CD4-positive, alpha-beta T cell (primary cell): ENCODE data around the gene FGGY. TPM values are rescaled to one million over a fixed set of nuclear protein-coding genes. Genes with fewer than 3 reads are reported as not detected.

Experiments used
- ATAC-seq: fragments of 200-7000 bp; cut with Tn5 transposase; one replicate; pipeline ENCODE4 v1.10.0; 2022; ENCODE audit warnings: mild to moderate bottlenecking; ENCODE audit not compliant: poor library complexity
- CTCF ChIA-PET: fragments of 350-600 bp; sonication (Branson Sonifier 250); formaldehyde crosslinking; loops from one replicate; lab custom pipeline; 2021; ENCODE audit warnings: antibody characterized with exemption, inconsistent platforms; lab: Charles Lee
- POLR2A ChIA-PET: fragments of 350-600 bp; sonication (Branson Sonifier 250); formaldehyde crosslinking; loops from one replicate; lab custom pipeline; 2021; ENCODE audit warnings: antibody characterized with exemption, inconsistent platforms; lab: Charles Lee
- DNase-seq, 14 experiments: peaks; one replicate each; pipeline ENCODE4 v3.0.0-alpha.2; 2013 to 2020; ENCODE audit warnings: mixed read lengths in 2 of 14
- H3K27ac ChIP-seq, 2 donors: one replicate each; pipeline versions ENCODE4 v1.5.1 to v1.7.0; 2013; ENCODE audit warnings: low read length in 2 of 2, low read depth in 1 of 2, mild to moderate bottlenecking in 1 of 2
- H3K27me3 ChIP-seq, 2 experiments: 1 replicate in 1 of 2; 2 replicates in 1 of 2; pipeline versions ENCODE4 v1.6.1 to v1.7.0; 2013; ENCODE audit warnings: low read length in 2 of 2, control low read depth in 1 of 2, mild to moderate bottlenecking in 1 of 2, moderate library complexity in 1 of 2; ENCODE audit not compliant: insufficient read depth in 2 of 2, control insufficient read depth in 1 of 2
- H3K36me3 ChIP-seq: one replicate; pipeline ENCODE4 v1.6.1; 2013; ENCODE audit warnings: low read length, control low read depth; ENCODE audit not compliant: insufficient read depth
- H3K4me1 ChIP-seq: one replicate; pipeline ENCODE4 v1.6.1; 2013; ENCODE audit warnings: low read length, control low read depth; ENCODE audit not compliant: insufficient read depth
- H3K4me3 ChIP-seq: one replicate; pipeline ENCODE4 v1.5.1; 2013; ENCODE audit warnings: mild to moderate bottlenecking, low read length, moderate library complexity
- H3K9me3 ChIP-seq, 2 experiments: 1 replicate in 1 of 2; 2 replicates in 1 of 2; pipeline versions ENCODE4 v1.6.1 to v1.7.0; 2013; ENCODE audit warnings: low read length in 2 of 2, mild to moderate bottlenecking in 2 of 2, control low read depth in 1 of 2, moderate library complexity in 1 of 2; ENCODE audit not compliant: control insufficient read depth in 1 of 2, insufficient read depth in 1 of 2
- H3K27ac Mint-ChIP-seq: one replicate; pipeline ENCODE4 v1.8.0; 2020; ENCODE audit warnings: mixed read lengths
- H3K27me3 Mint-ChIP-seq: one replicate; pipeline ENCODE4 v1.8.0; 2021; ENCODE audit warnings: mixed read lengths
- H3K36me3 Mint-ChIP-seq: one replicate; pipeline ENCODE4 v1.8.0; 2021; ENCODE audit warnings: low read depth, mixed read lengths
- H3K4me1 Mint-ChIP-seq: one replicate; pipeline ENCODE4 v1.8.0; 2021; ENCODE audit warnings: low read depth, mixed read lengths
- H3K4me3 Mint-ChIP-seq: one replicate; pipeline ENCODE4 v1.8.0; 2020; ENCODE audit warnings: mild to moderate bottlenecking, mixed read lengths
- H3K9me3 Mint-ChIP-seq: one replicate; pipeline ENCODE4 v1.8.0; 2020; ENCODE audit warnings: mixed read lengths
- CTCF ChIP-seq: fragments of 200-600 bp; IDR thresholded peaks from one replicate; pipeline ENCODE4 v1.8.0; 2022; ENCODE audit warnings: antibody characterized with exemption, mild to moderate bottlenecking
- intact Hi-C, 2 experiments: fragments of 100-400 bp; cut with DNase I in 1 of 2; cut with micrococcal nuclease in 1 of 2; formaldehyde crosslinking; loops; one replicate each; pipeline versions ENCODE4 v1.15.1 to v1.9.0; 2023 to 2025; cut with DNase I, micrococcal nuclease
- total RNA-seq, 174 experiments: library from RNA in 2 of 174; stranded (reverse) in 2 of 174; gene quantifications; one replicate each; pipeline ENCODE4 v1.2.3 and lab custom pipeline; 2021 to 2026

Gene FGGY
- total RNA-seq, 2 experiments from 2014 or later: 9.5 to 10.0 TPM

GRCh38 chr1:59446257-59446901 lies 149.5 kb downstream of the FGGY start:
- POLR2A ChIA-PET: no interaction called here

GRCh38 chr1:59452026-59452425 lies 155.1 kb downstream of the FGGY start:
- peaks cover 2% of the 10 kb centered on the region for H3K36me3 Mint-ChIP-seq
- no peak overlapping the region for H3K27ac Mint-ChIP-seq
- Histone ChIP-seq H3K9me3 (no peaks in the 10 kb centered on the region), H3K36me3 (no peaks in the 10 kb centered on the region), H3K27ac (no peak overlapping the region), H3K4me1 (no peaks in the 10 kb centered on the region), H3K27me3 (no peaks in the 10 kb centered on the region), H3K4me3 (no peak overlapping the region)
- no peaks in the 10 kb centered on the region for H3K27me3 Mint-ChIP-seq
- ATAC-seq (no peak), DNase-seq (no peak)
- no peak overlapping the region for H3K4me3 Mint-ChIP-seq
- intact Hi-C loops: no loop called here
- no peak for TF ChIP-seq CTCF
- ChIA-PET POLR2A (no interaction called here), CTCF (no interaction called here)
- H3K9me3 Mint-ChIP-seq: no peaks in the 10 kb centered on the region
- H3K4me1 Mint-ChIP-seq: no peaks in the 10 kb centered on the region

More at GRCh38 chr1:59446257-59446901, 149.5 kb downstream of the FGGY start:
- no peaks in the 10 kb centered on the region for H3K27me3 Mint-ChIP-seq
- Histone ChIP-seq H3K36me3 (no peaks in the 10 kb centered on the region), H3K4me3 (no peak overlapping the region), H3K4me1 (no peaks in the 10 kb centered on the region), H3K27me3 (no peaks in the 10 kb centered on the region), H3K9me3 (no peaks in the 10 kb centered on the region), H3K27ac (no peak overlapping the region)
- no peaks in the 10 kb centered on the region for H3K4me1 Mint-ChIP-seq
- intact Hi-C loops: no loop called here
- DNase-seq: no peak
- H3K4me3 Mint-ChIP-seq: no peak overlapping the region
- ATAC-seq: no peak
- CTCF ChIA-PET: no interaction called here
- H3K36me3 Mint-ChIP-seq: no peaks in the 10 kb centered on the region
- no peak for TF ChIP-seq CTCF
- no peak overlapping the region for H3K27ac Mint-ChIP-seq
- H3K9me3 Mint-ChIP-seq: no peaks in the 10 kb centered on the region

GRCh38 chr1:59452559-59452958 lies 155.7 kb downstream of the FGGY start:
- intact Hi-C loops: no loop called here

More at GRCh38 chr1:59452559-59452958, 155.7 kb downstream of the FGGY start:
- POLR2A ChIA-PET: no interaction called here
- Mint-ChIP-seq H3K36me3 (peaks cover 7% of the 10 kb centered on the region), H3K9me3 (no peaks in the 10 kb centered on the region), H3K27me3 (no peaks in the 10 kb centered on the region), H3K4me3 (no peak overlapping the region), H3K4me1 (no peaks in the 10 kb centered on the region), H3K27ac (no peak overlapping the region)
- no peak for DNase-seq
- Histone ChIP-seq H3K4me1 (no peaks in the 10 kb centered on the region), H3K36me3 (no peaks in the 10 kb centered on the region), H3K9me3 (no peaks in the 10 kb centered on the region), H3K27me3 (no peaks in the 10 kb centered on the region), H3K27ac (no peak overlapping the region), H3K4me3 (no peak overlapping the region)
- CTCF ChIA-PET: no interaction called here
- no peak for TF ChIP-seq CTCF
- ATAC-seq: no peak
